ENCODE measurements around the gene TUBGCP5.

TUBGCP5 gene

DNA sequence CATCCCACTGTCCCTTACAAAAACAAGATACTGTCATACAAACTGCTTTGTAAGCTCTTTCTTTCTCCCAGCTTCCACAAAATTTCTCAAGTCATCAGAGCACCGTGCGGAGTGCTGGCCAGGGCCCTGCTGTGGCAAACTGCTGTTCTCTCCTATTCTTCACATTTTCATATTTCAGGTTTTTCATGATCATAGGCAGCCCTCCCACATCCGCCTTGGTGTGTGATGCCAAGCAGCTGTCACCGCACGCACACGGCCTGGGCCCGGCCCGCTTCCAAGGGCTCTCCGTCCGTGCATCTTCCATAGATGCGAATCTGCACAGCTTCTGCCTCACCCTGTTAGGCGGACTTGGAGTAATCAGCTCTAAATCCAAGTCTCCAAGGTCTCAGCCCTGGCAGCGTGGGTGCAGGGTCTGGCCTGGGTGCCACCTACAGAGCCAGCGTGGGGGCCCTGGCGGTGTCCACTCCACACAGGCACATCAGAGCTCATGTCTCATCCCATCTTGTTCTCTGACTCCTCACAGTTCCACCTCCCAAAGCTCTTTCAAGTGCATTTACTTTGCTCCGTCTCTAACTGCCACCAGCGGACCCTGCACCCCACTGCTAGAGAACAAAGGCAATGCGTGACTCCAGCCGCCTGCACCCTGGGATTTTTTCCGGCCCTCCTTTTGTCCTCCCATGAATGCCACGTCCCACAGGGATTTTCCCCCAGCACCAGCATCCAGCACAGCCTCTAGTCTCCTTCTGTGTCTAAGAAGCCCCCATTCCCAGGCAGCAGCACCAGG lies 86.4 kb downstream of the TUBGCP5 start:
- no peak for DNase-seq (ENCODE audit: low read depth)

DNA sequence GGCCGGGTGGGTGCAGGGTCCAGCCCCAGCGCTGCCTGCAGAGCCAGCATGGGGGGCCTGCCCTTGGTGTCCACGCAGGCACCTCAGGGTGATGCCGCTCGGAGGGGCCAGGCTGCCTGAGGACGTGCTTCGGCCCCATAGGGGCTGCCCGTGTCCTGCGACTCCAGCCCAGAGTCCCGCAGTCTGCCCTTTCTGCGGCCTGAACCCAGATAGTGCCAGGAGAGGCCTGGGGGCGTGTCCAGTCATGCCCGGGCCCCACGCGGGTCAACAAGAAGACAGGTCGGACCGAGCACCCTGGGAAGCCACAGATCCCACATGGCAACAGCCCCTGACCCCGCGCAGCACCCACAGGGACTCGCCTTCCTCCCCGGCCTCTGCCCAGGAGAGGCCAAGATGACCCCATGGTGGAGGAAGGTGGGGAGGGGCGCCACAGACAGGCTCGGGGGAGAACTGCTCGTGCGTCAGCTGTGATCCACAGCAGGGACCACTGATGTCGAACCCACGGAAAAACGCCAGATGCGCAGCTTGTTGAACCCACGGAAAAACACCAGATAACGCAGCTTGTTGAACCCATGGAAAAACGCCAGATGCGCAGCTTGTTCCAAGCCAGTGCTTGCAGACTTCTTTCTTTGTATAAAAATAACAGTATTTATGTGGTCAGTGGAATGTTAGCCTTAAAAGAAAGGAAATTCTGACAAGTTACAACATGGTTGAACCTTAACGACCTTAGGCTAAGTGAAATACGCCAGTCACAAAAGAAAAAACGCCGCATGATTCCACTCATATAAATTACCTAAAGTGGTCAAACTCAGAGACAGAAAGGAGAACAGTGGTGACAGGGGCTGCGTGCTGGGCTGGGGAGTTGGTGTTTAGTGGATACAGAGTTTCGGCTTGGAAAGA lies 87.7 kb downstream of the TUBGCP5 start:
- DNase-seq (ENCODE audit: low read depth): no peak

DNA sequence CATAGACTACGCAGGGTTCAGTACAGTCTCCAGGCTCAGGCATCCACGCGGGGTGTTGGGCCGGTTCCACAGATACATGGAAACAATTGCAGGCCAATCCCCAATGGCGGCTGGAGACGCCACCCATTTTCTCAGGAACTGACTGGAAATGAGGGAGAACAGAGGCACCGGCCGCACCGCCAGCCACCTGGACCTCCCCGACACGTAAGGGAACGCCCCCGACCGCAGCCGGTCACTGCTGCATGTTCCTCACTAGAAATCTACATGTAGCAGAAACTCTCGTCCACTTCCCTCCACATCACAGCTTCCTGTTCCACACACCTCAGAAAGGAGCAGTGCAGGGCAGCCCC lies 88.4 kb downstream of the TUBGCP5 start:
- no peak for DNase-seq (ENCODE audit: low read depth)

DNA sequence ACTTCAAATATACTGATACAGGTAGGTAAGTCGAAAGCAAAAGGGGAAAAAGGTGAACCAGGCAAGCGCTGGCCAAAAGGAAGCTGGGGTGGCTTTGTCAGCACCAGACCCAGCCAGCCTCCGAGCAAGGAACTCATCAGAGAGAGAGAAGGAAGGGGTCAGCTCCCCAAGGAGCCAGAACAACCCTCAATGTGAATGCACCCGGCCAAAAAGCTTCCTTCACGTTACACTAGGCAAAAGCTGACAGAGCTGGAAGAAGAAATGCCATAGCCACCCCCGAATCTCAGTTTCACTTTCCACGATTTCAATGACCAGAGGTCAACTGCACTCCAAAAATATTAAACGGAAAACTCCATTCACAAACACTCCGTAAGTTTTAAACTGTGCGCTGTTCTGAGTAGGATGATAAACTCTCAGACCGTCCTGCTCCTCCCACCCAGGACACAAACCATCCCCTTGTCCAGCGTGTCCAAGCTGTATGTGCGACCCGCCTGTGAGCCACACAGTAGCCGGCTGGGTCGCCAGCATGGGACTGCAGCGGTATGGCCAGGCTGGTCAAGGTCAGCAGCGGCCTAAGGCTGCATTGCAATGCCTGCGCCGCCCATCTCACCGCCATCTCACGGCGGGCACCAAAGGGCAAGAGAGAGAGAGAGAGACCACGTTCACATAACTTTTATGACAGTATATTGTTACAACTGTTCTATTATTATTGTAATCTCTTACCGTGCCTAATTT lies 88.9 kb downstream of the TUBGCP5 start:
- DNase-seq (ENCODE audit: low read depth): no peak
